Subcutaneous adipose tissue (tissue), 4 donors: ENCODE measurements around the gene UGT1A9. TPM values are rescaled to one million over a fixed set of nuclear protein-coding genes. Genes with fewer than 3 reads are reported as not detected.

ENCODE experiments used
- CTCF ChIP-seq: fragments of 450-650 bp; IDR thresholded peaks from one replicate; pipeline ENCODE4 v1.5.1; 2016; ENCODE audit warnings: low read depth, mild to moderate bottlenecking, control low read depth, antibody characterized with exemption, moderate library complexity
- total RNA-seq, 4 donors: library from RNA; depleted of rRNA; stranded (reverse); fragments of >200 nt; gene quantifications; one replicate each; pipeline ENCODE4 v1.1.0, GENCODE V29; 2016

Gene UGT1A9
- total RNA-seq, 4 donors from 2014 or later: not detected

- no peak for TF ChIP-seq CTCF
These were observed 89.5 kb downstream of the UGT1A9 start for GRCh38 chr2:233761040-233761769.

DNA sequence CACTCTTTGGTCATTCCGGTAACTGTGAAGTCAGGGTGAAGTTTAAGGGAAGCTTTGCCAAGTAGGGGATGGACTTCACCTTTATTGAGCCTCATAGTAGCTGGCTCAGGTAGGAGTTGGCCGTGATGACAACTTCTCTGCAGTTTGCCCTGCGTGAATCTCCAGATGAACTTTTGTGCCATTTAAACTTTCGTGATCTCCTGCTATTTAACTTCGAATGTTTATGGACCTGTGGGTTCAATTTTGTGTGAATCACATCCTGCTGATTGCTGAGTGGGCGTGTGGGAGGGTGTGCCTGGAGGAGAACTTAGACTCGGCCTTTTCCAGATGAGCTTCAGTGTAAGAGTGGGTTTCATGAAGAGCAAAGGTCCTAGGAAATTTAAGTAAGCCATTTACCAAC, 92.6 kb downstream of the UGT1A9 start:
- no peak for TF ChIP-seq CTCF

DNA sequence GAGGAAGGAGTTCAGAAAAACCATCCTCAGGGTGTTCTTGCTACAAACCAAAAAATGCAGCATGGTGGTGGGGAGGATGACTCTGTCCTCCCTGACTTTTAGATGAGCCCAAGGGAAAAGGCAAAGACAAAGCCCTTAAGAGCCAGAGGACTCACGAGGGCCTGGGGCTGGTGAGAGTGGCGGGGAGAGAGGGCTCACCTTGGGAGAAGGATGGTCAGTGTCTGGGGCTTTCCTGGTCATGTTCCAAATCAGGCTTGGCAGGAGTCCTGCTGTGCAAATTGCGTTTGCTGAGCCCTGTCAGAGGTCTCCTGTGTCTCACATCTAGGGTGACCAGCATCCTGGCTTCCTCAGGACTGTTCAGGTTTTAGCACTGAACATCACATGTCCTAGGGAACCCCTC, 93.1 kb downstream of the UGT1A9 start:
- TF ChIP-seq CTCF: no peak

DNA sequence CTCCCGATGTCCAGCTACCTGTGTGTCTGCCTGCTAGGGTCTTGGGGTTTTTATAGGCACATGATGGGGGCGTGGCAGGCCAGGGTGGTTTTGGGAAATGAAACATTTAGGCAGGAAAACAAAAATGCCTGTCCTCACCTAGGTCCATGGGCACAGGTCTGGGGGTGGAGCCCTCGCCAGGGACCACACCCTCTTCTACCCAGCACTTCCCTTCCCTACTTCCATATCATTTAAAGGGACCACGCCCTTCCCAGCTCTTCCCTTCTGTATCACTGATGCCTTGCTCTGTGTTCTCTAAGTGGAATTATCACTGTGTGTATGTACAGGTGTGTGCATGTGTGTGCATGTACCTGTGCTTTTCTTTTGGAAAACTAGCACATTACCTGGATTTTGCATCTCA, 94.7 kb downstream of the UGT1A9 start:
- no peak for TF ChIP-seq CTCF

DNA sequence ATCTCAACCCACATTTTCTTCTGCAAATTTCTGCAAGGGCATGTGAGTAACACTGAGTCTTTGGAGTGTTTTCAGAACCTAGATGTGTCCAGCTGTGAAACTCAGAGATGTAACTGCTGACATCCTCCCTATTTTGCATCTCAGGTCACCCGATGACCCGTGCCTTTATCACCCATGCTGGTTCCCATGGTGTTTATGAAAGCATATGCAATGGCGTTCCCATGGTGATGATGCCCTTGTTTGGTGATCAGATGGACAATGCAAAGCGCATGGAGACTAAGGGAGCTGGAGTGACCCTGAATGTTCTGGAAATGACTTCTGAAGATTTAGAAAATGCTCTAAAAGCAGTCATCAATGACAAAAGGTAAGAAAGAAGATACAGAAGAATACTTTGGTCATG, 96.4 kb downstream of the UGT1A9 start:
- no peak for TF ChIP-seq CTCF

- no peak for TF ChIP-seq CTCF
These were observed 97.6 kb downstream of the UGT1A9 start for GRCh38 chr2:233769260-233769659.

DNA sequence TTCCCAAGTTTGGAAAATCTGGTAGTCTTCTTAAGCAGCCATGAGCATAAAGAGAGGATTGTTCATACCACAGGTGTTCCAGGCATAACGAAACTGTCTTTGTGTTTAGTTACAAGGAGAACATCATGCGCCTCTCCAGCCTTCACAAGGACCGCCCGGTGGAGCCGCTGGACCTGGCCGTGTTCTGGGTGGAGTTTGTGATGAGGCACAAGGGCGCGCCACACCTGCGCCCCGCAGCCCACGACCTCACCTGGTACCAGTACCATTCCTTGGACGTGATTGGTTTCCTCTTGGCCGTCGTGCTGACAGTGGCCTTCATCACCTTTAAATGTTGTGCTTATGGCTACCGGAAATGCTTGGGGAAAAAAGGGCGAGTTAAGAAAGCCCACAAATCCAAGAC, 100.5 kb downstream of the UGT1A9 start:
- TF ChIP-seq CTCF: no peak
